Measurements from ENCODE around the gene PP2D1. TPM values are rescaled to one million over a fixed set of nuclear protein-coding genes. Genes with fewer than 3 reads are reported as not detected.

The PP2D1 gene
- total and polyA plus RNA-seq, 9 of the 15 experiments (the other 6 are each of a cell fraction or from before 2014, with no cell fraction given), result 0.07 to 0.10 TPM; not detected in 7

DNA sequence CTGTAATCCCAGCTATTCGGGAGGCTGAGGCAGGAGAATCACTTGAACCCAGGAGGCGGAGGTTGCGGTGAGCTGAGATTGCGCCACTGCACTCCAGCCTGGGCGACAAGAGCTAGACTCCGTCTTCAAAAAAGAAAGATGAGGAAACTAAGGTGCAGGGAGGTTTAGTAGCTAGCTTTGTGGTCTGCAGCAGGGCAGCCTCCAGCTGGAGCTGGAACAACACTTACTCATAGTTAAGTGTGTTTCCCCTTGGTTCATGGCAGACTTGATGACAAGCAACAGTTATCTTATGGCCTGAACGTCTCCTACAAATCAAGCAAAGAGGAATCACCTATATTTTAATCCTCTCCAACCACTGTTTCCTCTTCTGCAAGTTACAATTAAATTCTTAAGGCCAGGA, 40.8 kb upstream of the PP2D1 start:
- H2AFZ ChIP-seq (ENCODE audit: low read depth, low read length), result no peak overlapping the region
- FAIRE-seq (no peak), DNase-seq (ENCODE audit: extremely low read depth in 1 of 4, low spot score in 3 of 4) (no peak), ATAC-seq (no peak)
- H3K36me3 ChIP-seq (ENCODE audit: control insufficient read depth, insufficient read depth, low read length), result no peaks in the 10 kb centered on the region
- H3K9me3 ChIP-seq (replicated peaks; ENCODE audit: control insufficient read depth, insufficient read depth, low read depth, low read length), result no peaks in the 10 kb centered on the region
- no TSS peak for BruUV-seq (replicated peaks)
- WGBS (ENCODE audit: insufficient coverage, low coverage, missing lambda C conversion rate), result 52% methylated on average over 4 of the region's 7 CpGs
- no peak overlapping the region for H3K27ac ChIP-seq (ENCODE audit: extremely low read depth, low read depth, low read length)
- no peaks in the 10 kb centered on the region for H3K27me3 ChIP-seq (ENCODE audit: control insufficient read depth in 2 of 2, insufficient read depth in 2 of 2, low read length in 2 of 2)
- intact Hi-C loops (cut with micrococcal nuclease) (no loop called here), in situ Hi-C loops (cut with MboI) (no loop called here)
- H4K20me1 ChIP-seq (replicated peaks; ENCODE audit: control insufficient read depth, insufficient read depth, low read length), result no peaks in the 10 kb centered on the region
- no peak overlapping the region for H3K4me3 ChIP-seq
- ChIA-PET POLR2A (interaction anchor here (0.7 to 4.6 kb wide), 5 partner anchors 12 to 229 kb away, joined by 3 to 32 read pairs (median 4); partner anchors contain the start of gene KAT2B), CTCF (ENCODE audit: low intra/inter-chr PET ratio) (no interaction called here)
- no peaks in the 10 kb centered on the region for H3K9me1 ChIP-seq (ENCODE audit: control insufficient read depth, insufficient read depth, low read length)
- H3K4me2 ChIP-seq (ENCODE audit: insufficient read depth, low read length), result no peak overlapping the region
- peaks cover 0 to 25% of the 10 kb centered on the region in 2 experiments; a peak in 2 of 5 replicates for H3K4me1 ChIP-seq (replicated peaks in 1 of 2; ENCODE audit: control insufficient read depth in 2 of 2, insufficient read depth in 2 of 2, low read length in 2 of 2)
- H3K79me2 ChIP-seq (ENCODE audit: control insufficient read depth, insufficient read depth, low read length), result peaks cover 17% of the 10 kb centered on the region
- no peak overlapping the region for H3K9ac ChIP-seq (ENCODE audit: insufficient read depth in 1 of 2, low read depth in 2 of 2, low read length in 2 of 2)
- TF ChIP-seq, protein P1, sequence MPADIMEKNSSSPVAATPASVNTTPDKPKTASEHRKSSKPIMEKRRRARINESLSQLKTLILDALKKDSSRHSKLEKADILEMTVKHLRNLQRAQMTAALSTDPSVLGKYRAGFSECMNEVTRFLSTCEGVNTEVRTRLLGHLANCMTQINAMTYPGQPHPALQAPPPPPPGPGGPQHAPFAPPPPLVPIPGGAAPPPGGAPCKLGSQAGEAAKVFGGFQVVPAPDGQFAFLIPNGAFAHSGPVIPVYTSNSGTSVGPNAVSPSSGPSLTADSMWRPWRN (IDR thresholded peaks at IDR 0.05; ENCODE audit: low read depth), result no peak
- TF ChIP-seq, protein P2, sequence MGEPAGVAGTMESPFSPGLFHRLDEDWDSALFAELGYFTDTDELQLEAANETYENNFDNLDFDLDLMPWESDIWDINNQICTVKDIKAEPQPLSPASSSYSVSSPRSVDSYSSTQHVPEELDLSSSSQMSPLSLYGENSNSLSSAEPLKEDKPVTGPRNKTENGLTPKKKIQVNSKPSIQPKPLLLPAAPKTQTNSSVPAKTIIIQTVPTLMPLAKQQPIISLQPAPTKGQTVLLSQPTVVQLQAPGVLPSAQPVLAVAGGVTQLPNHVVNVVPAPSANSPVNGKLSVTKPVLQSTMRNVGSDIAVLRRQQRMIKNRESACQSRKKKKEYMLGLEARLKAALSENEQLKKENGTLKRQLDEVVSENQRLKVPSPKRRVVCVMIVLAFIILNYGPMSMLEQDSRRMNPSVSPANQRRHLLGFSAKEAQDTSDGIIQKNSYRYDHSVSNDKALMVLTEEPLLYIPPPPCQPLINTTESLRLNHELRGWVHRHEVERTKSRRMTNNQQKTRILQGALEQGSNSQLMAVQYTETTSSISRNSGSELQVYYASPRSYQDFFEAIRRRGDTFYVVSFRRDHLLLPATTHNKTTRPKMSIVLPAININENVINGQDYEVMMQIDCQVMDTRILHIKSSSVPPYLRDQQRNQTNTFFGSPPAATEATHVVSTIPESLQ (CRISPR knock-in tag; IDR thresholded peaks at IDR 0.05), result no peak
- TF ChIP-seq POLR2H (tag; IDR thresholded peaks at IDR 0.05; ENCODE audit: low read depth) (no peak), SFPQ (IDR thresholded peaks at IDR 0.05; ENCODE audit: low read depth, low read length) (no peak), SREBF2 (CRISPR knock-in tag; IDR thresholded peaks at IDR 0.05) (no peak), HIVEP1 (CRISPR knock-in tag; IDR thresholded peaks at IDR 0.05) (no peak), PRPF4 (IDR thresholded peaks at IDR 0.05; ENCODE audit: insufficient read depth, low read depth, low read length, poor library complexity, severe bottlenecking) (no peak), NCOR1 (IDR thresholded peaks at IDR 0.05) (no peak), ARID1B (IDR thresholded peaks at IDR 0.05) (no peak), ETV1 (tag; conservative IDR thresholded peaks at IDR 0.05; ENCODE audit: low read depth) (no peak), ATF7 (IDR thresholded peaks at IDR 0.05) (no peak), TRIM25 (IDR thresholded peaks at IDR 0.05; ENCODE audit: borderline replicate concordance) (no peak)
- TF ChIP-seq, protein P3, sequence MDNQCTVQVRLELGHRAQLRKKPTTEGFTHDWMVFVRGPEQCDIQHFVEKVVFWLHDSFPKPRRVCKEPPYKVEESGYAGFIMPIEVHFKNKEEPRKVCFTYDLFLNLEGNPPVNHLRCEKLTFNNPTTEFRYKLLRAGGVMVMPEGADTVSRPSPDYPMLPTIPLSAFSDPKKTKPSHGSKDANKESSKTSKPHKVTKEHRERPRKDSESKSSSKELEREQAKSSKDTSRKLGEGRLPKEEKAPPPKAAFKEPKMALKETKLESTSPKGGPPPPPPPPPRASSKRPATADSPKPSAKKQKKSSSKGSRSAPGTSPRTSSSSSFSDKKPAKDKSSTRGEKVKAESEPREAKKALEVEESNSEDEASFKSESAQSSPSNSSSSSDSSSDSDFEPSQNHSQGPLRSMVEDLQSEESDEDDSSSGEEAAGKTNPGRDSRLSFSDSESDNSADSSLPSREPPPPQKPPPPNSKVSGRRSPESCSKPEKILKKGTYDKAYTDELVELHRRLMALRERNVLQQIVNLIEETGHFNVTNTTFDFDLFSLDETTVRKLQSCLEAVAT (IDR thresholded peaks at IDR 0.05), result no peak

Data from K562 (cell line).